ENCODE measurements around the gene IRF3.

DNA sequence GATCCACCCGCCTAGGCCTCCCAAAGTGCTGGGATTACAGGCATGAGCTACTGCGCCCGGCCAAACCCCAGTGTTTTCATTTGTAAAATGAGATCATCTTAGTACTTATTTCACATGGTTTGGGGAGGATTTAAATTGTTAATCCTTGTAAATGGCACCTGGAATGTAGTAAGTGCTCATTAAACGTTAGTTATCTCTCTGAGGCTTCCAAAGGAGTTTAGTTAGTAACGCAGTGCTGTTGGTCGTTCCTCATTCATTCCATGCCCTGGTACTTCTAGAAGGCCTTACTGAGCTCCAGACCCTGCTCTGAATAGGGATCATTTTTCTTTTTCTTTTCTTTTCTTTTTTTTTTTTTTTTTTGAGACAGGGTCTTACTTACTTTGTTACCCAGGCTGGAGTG lies 30.5 kb upstream of the IRF3 start:
- TF ChIP-seq YY1 (IDR thresholded peaks at IDR 0.05; ENCODE audit: low read depth) (no peak), TEAD4 (IDR thresholded peaks at IDR 0.05) (no peak), EP300 (IDR thresholded peaks at IDR 0.05; ENCODE audit: borderline replicate concordance) (no peak), NFIC (IDR thresholded peaks at IDR 0.05) (no peak), TAF1 (IDR thresholded peaks at IDR 0.05; ENCODE audit: low read depth) (no peak), RAD21 (IDR thresholded peaks at IDR 0.05; ENCODE audit: low read depth) (no peak), FOXM1 (IDR thresholded peaks at IDR 0.05; ENCODE audit: borderline replicate concordance, low read depth) (no peak), CREB1 (IDR thresholded peaks at IDR 0.05; ENCODE audit: low read depth) (no peak), EGR1 (IDR thresholded peaks at IDR 0.05) (no peak), CEBPB (IDR thresholded peaks at IDR 0.05) (no peak)
- TF ChIP-seq, protein P1, sequence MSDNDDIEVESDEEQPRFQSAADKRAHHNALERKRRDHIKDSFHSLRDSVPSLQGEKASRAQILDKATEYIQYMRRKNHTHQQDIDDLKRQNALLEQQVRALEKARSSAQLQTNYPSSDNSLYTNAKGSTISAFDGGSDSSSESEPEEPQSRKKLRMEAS (IDR thresholded peaks at IDR 0.05), result no peak
- TF ChIP-seq, protein P2, sequence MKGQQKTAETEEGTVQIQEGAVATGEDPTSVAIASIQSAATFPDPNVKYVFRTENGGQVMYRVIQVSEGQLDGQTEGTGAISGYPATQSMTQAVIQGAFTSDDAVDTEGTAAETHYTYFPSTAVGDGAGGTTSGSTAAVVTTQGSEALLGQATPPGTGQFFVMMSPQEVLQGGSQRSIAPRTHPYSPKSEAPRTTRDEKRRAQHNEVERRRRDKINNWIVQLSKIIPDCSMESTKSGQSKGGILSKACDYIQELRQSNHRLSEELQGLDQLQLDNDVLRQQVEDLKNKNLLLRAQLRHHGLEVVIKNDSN (IDR thresholded peaks at IDR 0.05), result no peak
- TF ChIP-seq, protein P3, sequence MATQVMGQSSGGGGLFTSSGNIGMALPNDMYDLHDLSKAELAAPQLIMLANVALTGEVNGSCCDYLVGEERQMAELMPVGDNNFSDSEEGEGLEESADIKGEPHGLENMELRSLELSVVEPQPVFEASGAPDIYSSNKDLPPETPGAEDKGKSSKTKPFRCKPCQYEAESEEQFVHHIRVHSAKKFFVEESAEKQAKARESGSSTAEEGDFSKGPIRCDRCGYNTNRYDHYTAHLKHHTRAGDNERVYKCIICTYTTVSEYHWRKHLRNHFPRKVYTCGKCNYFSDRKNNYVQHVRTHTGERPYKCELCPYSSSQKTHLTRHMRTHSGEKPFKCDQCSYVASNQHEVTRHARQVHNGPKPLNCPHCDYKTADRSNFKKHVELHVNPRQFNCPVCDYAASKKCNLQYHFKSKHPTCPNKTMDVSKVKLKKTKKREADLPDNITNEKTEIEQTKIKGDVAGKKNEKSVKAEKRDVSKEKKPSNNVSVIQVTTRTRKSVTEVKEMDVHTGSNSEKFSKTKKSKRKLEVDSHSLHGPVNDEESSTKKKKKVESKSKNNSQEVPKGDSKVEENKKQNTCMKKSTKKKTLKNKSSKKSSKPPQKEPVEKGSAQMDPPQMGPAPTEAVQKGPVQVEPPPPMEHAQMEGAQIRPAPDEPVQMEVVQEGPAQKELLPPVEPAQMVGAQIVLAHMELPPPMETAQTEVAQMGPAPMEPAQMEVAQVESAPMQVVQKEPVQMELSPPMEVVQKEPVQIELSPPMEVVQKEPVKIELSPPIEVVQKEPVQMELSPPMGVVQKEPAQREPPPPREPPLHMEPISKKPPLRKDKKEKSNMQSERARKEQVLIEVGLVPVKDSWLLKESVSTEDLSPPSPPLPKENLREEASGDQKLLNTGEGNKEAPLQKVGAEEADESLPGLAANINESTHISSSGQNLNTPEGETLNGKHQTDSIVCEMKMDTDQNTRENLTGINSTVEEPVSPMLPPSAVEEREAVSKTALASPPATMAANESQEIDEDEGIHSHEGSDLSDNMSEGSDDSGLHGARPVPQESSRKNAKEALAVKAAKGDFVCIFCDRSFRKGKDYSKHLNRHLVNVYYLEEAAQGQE (IDR thresholded peaks at IDR 0.05; ENCODE audit: low read depth), result no peak
